Transverse colon (tissue), 4 donors: ENCODE results near the gene HABP2.

Source experiments
- CTCF ChIP-seq, 5 experiments: fragments of 200-600 bp in 3 of 5; fragments of 450-650 bp in 2 of 5; sonication (generic) in 3 of 5; IDR thresholded peaks; 1 replicate in 2 of 5; 2 replicates in 3 of 5; pipeline ENCODE4 v1.5.1; 2016 to 2017; ENCODE audit warnings: antibody characterized with exemption in 5 of 5, inconsistent platforms in 3 of 5, mild to moderate bottlenecking in 2 of 5, moderate library complexity in 1 of 5
- POLR2AphosphoS5 ChIP-seq, 3 donors: sonication (generic); formaldehyde crosslinking; IDR thresholded peaks; one replicate each; pipeline ENCODE4 v1.6.1; 2016; ENCODE audit warnings: antibody characterized with exemption in 3 of 3

DNA sequence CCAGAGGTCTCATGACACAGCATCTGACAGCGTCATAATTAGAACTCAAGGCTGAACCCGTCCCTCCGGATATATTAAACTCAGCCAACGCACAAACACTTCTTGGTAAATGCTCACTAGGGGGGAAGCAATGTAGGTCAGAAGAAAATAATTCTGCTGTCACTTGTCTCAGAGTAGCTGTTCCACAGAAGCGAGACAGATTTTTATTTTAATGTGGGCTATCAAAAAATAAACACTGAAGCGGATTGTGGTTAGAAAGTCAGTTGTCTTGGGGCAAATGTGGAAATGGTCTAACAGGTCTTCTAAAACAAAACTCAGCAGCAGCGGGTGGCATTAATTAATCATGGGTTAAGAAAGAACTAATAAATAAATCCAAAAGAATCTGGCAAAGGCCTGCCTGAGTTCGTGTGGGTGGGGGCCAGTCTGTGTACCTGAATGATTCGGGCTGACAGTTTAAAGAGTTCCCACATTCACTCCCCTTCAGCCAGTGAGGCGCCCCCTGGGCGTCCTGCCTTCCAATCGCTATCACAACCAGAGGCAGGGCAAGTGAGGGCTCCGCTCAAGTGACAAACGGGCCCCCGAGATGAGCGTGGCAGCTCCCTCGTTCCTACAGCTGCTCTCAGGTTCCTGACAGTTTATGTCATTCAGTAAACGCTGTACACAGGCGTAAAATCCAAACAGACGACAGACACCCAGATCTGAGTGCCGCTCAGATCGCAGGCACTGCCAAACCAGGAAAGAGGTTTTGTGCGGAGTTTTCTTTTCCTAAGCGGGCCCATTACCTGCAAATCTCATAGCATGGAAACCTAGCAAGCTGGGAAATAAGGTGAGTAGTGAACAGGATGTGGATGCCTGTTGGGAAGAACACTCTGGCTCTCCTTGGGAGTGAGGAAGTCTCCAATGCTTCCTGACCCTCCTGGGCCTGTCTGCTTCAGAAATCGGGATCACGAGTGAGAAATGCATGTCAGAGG lies 58.1 kb downstream of the HABP2 start:
- no peak for TF ChIP-seq CTCF (IDR thresholded peaks at IDR 0.05)
- TF ChIP-seq POLR2AphosphoS5 (IDR thresholded peaks at IDR 0.05) = no peak
